ENCODE measurements around the gene SOWAHA.

DNA sequence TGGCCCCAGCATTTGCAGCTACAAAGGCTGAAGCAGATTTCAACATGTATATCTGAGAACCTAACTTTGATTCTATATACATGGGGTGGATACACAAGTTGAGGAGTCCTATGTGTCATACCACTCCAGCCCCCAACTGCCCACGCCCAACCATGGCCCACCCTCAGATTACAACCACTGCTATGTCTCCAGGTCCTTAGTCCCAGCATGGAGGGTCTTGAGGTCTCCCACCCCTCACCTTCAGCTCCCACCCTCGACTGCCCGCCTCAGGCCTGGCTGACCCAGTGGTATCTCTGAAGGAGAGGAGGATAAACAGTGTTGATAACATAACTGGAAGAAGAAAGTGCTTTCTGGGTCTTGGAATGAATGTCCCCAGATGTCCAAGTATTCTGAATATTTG, 8.2 kb downstream of the SOWAHA start:
- no peak for TF ChIP-seq EZH2 (IDR thresholded peaks at IDR 0.05; ENCODE audit: insufficient read depth, poor library complexity, severe bottlenecking)
- no peak for TF ChIP-seq EZH2phosphoT487 (IDR thresholded peaks at IDR 0.05; ENCODE audit: insufficient read depth, low read depth)

Data from GM23248 (cell line).